Measurements from ENCODE around the gene DRC3.
"Not testable (repeated sequence)": the region's sequence is repeated elsewhere in the genome, so short reads cannot be mapped to it uniquely, and the experiment has no call there.

Gene DRC3

DNA sequence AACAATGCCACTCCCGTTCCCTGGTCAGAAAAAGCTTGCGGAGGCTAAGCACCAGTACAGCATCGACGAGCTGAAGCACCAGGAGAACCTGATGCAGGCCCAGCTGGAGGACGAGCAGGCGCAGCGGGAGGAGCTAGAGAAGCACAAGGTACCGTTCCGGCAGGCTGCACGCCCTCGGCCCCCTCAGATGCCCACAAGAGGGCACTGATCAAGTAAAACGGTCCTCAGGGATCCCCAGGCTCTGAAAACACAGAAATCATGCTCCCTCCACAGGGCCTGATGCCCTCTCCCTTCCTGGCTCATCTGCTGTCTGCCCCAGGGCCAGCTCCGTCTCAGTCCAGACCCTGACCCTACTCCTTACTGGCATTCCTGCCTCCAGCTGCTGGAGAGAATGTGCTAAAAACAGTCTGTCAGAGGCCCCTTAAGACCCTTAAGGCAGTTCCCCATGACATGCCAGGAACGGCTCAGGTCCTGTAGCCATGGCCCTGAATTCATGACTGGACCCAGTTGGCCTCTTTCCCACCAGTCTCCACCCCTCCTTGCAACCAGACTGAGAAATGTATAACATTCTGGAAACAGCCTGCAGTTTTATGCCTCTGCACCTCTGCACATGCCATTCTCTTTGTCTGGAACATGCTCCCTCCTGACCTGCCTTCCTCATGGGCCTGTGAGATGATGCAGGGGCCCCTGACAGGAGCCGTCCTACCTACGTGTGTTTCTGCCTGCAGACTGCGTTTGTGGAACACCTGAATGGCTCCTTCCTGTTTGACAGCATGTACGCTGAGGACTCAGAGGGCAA is 21.8 kb downstream of the DRC3 start:
- DNase-seq (ENCODE audit: low spot score), result no peak

DNA sequence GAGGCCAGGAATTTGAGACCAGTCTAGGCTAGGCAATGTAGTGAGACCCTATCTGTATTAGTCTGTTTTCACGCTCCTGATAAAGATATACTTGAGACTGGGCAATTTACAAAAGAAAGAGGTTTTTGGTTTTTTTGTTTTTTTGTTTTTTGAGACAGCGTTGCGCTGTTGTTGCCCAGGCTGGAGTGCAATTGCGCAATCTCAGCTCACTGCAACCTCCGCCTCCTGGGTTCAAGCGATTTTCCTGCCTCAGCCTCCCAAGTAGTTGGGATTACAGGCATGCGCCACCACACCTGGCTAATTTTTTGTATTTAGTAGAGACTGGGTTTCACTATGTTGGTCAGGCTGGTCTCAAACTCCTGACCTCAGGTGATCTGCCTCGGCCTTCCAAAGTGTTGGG is 23.2 kb downstream of the DRC3 start:
- not testable (repeated sequence) for DNase-seq (ENCODE audit: low spot score)

DNA sequence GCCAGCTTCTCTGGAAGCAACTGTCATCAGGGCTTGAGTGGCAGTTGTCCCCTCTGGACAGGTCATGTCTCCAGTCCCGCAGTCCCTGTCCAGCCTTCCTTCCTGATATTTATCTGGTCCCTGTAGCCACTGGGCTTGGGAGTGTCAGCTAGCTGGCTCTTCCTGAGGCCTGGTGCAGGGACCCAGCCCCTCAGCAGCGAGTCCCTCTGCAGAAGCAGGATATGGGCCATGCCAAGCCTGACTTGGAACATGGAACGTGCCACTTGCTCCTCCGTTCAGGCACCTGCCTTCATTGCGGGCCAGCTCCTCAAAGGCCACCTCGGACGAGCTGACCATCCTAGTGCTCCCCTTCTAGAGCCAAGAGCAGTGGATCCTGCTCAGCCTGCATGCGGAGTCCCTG is 26.3 kb downstream of the DRC3 start:
- no peak for DNase-seq (ENCODE audit: low spot score)

DNA sequence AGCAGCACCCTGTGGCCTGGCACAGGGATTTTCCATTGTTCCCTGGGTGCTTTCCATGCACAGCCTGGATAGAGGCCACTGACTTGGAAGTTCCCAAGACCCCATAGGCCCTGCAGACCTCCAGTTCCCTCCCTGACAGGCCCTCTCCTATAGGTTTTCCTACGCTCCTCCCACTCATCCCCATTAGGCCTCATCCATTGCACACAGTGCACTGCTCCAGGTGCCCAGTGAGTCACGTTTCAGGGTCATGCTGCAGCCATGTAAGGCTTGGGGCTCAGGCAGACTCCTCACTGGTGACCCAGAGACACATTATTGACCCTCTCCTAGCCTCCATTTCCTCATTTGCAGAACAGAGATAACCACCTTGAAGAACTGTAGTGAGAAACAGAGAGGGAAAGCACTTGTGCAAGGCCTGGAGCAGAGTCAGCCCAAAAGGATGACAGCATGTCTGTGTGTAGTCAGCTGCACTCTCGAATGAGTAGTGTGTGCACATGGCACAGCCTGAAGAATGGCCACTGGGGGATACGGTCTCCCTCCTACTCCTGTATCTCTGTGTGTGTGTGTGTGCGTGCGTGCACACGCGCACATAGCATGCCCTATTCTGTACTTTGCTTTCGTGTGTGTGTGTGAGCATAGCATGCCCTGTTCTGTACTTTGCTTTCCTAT is 26.8 kb downstream of the DRC3 start:
- DNase-seq (ENCODE audit: low spot score), result no peak

DNA sequence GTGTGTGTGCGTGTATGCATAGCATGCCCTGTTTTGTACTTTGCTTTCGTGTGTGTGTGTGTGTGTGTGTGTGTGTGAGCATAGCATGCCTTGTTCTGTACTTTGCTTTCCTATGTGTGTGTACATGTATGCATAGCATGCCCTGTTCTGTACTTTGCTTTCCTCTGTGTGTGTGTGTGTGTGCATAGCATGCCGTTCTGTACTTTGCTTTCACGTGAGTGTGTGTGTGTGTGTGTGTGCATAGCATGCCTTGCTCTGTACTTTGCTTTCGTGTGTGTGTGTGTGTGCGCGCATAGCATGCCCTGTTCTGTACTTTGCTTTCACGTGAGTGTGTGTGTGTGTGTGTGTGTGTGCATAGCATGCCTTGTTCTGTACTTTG is 27.4 kb downstream of the DRC3 start:
- no peak for DNase-seq (ENCODE audit: low spot score)

DNA sequence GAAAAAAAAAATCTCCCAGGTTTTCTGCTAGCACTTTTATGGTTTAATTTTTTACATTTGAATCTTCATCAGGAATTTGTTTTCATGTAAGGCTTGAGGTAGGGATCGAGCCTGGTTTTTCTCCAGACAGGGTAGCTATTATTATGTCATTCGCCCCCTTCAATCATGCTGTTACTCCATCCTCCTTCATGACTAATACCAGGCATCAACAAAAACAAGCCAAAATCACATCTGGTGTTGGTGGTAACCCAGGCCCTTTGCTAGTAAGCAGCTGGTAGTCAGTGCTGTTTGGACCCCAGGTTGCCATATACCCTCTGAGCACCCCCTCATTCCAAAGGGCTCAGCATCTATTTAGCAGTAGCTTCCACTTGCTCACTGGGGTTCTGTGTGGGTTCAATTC is 29.5 kb downstream of the DRC3 start:
- DNase-seq (ENCODE audit: low spot score), result peak; percentile 33

DNA sequence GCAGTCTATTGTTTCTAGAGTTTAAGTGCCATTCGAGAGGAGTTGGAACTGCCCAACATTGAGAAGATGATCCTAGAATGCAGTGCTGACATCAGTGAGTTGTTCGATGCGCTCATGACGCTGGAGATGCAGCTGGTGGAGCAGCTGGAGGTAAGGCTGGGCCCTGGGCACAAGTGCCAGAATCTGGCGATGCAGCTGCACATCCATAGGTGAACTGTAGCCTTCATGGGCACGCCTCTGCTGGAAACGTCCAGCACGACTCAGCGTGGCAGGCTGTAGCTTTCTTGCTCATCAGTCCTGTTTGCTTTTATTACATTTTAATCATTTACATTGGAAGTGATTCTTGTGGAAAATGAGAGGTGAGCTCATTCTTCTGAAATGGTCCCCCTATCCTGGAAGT is 31.7 kb downstream of the DRC3 start:
- no peak for DNase-seq (ENCODE audit: low spot score)

DNA sequence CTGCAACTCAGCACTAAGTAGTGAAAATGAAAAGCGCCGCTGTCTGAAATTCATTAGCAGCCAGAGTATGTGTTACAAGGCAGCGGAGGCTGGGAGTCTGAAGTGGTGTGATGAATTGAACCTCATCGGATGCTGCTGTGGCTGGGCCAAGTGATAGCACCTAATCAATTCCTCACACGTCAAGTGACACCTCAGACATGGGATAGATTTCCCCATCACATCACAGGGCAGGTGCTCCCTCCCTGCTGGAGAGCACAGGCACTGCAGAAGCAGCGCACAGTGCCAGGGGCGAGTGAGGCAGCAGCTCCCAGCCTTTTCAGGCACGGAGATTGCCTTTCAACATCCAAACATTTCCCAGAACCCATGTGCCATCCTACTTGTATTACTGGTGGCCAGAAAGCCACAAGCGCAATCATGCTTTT is 32.2 kb downstream of the DRC3 start:
- no peak for DNase-seq (ENCODE audit: low spot score)

DNA sequence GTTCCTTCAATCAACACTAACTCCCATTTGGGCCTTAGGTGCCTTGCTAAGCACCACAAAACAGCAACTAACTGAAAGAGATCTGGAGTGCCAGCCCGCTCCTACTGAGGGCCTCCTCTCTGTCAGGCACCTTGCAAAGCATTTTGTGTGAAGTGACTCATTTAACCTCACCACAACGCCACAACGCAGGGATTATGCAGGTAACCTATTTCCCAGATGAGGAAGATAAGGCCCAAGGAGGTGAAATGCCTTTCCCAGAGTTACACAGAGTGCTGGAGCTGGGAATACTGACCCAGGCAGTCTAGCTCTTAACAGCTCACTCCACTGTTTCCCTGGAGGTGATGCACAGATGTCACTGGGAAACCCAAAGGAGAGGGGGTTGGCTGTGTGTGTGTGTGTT is 32.8 kb downstream of the DRC3 start:
- no peak for DNase-seq (ENCODE audit: low spot score)

DNA sequence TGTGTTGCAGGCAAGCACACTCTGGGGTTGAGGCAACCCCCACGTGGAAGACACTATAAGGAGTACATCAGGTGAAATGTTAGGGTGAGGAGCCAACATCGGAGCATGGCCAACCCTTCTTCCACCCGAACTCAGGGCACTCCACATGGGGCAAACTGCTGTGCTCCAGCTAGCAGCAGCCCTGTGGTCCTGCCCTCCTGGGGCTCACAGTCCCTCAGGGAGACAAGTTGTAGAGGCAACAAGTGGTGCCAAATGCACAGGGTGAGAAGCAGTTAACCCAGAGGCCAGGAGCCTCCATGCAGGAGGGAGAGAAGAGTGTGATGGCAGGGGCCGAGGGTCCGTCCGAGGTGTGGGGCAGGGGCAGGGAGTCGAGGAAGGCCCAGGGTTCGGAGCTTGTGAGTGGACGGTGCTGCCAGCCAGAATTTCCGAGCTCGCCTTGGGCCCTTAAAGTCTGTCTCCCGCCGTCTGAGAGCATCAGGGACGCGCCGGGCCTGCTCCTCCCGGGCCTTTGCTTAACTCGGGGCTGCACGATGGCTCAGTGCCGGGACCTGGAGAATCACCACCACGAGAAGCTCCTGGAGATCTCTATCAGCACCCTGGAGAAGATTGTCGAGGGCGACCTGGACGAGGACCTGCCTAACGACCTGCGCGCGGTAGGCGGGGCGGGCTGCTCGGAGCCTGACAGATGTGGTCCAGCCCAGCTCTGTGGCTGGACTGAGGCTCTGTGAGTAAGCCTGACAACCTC is 34.0 kb downstream of the DRC3 start:
- DNase-seq (ENCODE audit: low spot score), result no peak

DNA sequence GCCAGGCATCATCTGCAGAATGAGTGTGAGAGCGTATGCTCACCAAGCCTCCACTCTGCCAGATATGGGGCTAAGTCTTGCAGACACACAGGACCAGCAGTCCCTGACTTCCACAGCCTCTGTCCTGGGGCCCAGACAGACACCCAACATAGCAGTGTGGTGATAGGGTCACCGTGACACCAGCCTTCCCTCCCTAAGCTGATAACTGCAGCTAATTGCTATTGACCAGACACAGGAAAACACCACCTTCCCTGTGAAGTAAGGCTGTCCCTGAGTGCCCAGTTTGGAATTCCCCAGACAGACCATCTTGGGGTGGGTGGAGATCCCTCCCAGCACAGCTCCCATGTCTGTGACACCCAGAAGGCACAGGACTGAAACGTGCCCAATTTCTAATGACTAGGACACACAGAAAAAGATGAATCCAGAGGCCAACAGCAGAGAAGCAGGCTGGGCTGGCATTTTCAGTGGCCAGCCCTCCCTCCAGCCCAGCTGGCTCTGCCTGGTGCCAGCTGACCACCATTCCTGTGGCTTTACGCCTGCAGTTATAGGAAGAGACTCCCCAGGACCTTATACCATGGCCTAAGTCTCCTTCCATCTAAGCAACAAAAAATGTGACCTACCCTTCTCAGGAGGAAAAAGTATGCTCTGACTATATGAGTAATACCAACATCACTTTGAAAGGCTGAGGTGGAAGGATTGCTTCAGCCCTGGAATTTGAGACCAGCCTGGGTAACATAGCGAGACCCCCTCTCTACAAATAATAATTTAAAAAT is 36.0 kb downstream of the DRC3 start:
- peak; percentile 80 for DNase-seq (ENCODE audit: low spot score)

DNA sequence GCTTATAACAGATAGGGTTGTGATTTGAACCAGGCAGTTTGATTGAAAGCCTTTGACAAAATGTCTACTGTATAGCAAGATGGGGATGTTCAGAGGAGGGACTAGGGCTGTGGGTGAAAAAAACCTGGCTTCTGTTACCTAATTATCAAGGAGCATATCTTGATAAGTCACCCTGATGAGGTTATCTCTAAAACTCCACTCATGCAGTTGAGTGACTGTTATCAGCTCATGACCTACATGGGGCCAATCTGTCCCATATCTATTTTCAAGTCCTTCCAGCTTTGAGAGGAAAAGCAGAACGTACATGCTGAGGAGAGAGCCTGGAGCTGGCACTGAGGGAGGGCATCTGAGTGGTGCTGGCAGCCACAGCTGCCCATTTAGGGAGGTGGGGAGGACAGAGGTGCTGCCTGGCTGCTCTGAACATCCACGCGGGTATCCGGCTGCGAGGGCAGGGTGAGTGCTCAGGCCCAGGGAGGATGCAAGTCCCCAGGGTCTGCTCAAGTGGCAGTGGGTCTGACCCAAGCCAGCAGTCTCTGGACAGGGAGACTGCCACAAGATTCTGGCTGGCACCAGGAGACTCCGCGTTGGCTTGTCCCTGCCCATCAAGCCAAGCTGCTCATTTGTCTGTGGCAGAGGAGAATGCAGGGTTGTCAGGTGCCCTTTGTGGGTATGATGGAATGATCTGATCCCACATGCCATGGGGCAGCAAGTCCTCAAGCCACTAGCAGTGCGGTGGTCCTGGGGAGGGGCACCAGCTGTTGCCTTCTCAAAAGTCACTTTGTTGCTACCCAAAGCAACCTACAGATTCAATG is 37.2 kb downstream of the DRC3 start:
- DNase-seq (ENCODE audit: low spot score), result no peak

DNA sequence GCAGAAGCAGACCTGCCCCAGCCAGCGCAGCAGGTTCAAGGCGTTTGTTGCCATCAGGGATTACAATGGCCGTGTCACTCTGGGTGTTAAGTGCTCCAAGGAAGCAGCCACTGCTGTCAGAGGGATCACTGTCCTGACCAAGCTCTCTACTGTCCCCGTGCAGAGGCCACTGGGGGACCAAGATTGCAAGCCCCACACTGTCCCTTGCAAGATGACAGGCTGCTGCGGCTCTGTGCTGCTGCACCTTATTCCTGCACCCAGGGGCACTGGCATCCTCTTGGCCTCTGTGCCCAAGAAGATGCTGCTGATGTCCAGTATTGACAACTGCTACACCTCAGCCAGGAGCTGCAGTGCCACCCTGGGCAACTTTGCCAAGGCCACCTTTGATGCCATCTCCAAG is 38.6 kb downstream of the DRC3 start:
- no peak for DNase-seq (ENCODE audit: low spot score)

DNA sequence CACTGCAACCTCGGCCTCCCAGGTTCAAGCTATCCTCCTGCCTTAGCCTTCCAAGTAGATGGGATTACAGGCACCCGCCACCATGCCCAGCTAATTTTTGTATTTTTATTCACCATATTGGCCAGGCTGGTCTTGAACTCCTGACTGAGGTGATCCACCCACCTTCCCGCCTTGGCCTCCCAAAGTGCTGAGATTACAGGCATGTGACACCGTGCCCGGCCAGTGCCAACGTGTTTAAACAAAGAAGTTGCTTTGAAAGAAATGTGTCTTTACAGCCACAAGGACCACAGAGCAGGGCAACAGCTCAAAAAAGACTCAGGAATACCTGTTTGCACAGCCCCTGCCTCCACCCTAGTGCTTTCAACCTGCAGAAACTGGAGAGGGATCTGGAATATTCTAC is 41.3 kb downstream of the DRC3 start:
- no peak for DNase-seq (ENCODE audit: low spot score)

DNA sequence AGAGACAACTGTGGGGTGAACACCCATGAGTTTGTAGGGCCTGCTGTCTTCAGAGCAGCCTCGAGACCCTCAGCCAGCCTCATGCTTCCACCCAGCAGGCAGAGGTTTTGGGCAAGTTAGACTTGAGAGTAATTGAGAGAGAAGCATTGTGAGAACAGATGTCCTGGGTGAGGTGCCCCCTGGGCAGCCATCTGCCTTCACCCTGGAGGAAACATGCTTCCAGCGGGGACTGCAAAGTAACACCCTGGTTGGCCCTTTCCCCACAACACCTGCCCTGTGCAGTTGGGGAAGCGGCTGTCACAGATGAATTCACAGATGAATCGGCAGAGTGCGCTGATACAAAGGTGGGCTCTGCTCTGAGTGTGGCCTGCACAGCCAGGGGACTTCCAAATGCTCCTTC is 42.9 kb downstream of the DRC3 start:
- no peak for DNase-seq (ENCODE audit: low spot score)

DNA sequence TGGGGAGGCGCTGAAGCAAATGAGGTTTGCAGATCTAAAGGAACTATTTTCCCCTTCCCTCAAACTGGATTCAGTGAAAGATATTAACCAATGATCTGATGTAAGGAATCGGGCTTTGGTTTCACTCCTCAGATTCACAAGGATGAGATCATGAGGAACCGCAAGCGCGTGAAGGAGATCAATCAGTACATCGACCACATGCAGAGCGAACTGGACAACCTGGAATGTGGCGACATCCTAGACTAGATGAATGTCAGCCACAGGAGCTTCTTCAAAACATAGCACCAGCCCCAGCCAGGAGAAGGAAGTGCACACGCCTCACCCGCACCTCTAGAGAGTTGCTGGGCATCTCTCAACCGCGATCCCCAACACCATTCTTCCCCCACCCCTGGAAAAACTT is 43.8 kb downstream of the DRC3 start:
- DNase-seq (ENCODE audit: low spot score), result no peak

DNA sequence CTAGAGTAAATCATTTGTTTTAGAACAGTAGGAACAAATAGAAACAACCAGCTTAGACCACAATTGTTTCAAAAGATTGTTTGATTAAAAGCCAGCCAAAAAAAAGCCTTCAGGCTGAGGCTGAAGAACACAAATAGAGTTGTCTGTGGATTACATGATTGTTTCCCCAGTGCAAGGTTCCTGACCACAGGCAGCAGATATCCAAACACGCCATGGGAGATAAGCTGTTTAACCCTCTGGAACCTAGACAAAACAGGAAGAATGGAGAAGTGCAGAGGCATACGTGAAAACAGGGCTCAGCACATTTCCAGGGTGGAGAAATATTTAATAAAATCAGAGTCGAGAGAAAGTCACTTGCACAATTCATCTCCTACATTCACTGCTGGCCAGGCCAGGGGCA is 45.3 kb downstream of the DRC3 start:
- no peak for DNase-seq (ENCODE audit: low spot score)

DNA sequence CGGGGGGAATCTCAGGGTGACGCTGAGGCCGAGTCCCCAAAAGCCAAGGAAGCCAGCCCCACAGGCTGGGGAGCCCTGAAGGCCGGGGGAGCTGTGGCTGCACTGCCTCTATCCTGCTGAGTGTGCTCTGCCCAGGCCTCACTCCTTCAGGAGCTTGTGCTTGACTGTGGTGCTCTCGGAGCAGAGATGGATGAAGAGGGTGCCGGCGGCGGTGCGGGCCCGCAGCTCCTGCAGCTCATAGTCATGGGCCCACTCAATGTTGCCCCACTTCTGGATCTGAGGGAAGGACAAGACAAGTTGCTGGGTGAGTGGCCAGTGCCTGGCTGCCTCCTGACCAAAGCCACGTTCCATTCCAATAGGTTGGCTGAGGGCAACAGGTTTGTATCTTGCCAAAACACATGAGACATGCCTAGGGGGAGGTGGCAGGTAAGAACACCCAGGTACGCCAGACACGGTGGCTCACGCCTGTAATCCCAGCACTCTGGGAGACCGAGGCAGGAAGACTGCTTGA is 45.8 kb downstream of the DRC3 start:
- no peak for DNase-seq (ENCODE audit: low spot score)

DNA sequence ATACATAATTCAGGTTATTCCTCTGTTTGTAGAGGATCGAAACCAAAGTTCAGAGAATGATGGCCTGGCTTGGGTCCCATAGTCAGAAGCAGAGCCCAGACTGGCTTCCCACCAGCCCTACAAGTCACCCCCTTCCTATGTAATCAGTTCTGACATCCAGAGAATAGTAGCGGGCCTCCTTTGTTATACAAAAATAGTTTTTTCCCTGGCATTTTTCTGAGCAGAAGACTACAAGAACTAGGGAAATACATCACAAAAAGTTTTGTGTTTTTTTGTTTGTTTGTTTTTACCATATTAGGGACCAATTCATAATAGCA is 47.1 kb downstream of the DRC3 start:
- DNase-seq (ENCODE audit: low spot score), result no peak

DNA sequence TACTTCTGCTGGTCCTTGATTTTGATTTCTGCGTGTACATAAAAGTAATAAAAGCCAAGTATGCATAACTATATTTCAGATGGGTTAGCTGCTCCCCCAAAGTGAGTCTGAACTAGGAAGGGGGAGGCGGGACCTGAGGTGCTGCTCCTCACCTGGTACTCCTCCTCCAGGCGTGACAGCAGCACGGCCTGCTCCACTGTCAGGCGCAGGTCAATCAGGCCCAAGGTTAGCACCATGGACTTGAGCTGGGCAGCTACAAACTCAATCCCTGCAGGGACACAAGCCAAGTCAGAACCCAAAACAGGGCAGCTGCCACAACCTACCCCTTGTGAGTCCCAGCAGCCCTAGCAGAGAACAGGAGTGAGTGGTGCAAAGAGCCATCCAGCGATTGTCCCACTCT is 48.3 kb downstream of the DRC3 start:
- DNase-seq (ENCODE audit: low spot score), result no peak

DNA sequence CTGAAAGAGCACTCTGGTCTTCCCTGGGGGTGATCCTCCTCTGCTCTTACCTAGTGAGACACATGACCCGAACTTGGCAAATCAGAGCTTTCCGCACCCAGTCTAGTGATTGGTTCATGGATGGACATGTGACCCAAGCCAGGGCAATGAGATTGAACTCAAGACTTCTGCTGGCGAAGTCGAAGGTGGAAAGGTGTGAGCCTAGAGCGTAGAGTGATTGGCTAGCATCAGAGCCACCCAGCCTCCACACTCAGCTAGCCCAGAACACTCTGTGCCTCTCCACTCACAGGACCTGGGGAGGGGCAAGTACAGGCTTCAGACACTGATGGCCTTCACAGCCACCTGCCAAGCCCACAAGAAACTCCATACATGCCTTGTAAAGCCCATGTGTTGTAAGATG is 48.7 kb downstream of the DRC3 start:
- no peak for DNase-seq (ENCODE audit: low spot score)

Data from GM03348 (cell line).